Inferior parietal cortex (tissue), 1 donor: Measurements from ENCODE around the gene HNRNPH3.
"Not testable (repeated sequence)": the region's sequence is repeated elsewhere in the genome, so short reads cannot be mapped to it uniquely, and the experiment has no call there.

Source experiments
- DNase-seq: peaks from one replicate; pipeline ENCODE4 v3.0.0-alpha.2; 2016; ENCODE audit errors: extremely low spot score

The HNRNPH3 gene, protein sequence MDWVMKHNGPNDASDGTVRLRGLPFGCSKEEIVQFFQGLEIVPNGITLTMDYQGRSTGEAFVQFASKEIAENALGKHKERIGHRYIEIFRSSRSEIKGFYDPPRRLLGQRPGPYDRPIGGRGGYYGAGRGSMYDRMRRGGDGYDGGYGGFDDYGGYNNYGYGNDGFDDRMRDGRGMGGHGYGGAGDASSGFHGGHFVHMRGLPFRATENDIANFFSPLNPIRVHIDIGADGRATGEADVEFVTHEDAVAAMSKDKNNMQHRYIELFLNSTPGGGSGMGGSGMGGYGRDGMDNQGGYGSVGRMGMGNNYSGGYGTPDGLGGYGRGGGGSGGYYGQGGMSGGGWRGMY

DNA sequence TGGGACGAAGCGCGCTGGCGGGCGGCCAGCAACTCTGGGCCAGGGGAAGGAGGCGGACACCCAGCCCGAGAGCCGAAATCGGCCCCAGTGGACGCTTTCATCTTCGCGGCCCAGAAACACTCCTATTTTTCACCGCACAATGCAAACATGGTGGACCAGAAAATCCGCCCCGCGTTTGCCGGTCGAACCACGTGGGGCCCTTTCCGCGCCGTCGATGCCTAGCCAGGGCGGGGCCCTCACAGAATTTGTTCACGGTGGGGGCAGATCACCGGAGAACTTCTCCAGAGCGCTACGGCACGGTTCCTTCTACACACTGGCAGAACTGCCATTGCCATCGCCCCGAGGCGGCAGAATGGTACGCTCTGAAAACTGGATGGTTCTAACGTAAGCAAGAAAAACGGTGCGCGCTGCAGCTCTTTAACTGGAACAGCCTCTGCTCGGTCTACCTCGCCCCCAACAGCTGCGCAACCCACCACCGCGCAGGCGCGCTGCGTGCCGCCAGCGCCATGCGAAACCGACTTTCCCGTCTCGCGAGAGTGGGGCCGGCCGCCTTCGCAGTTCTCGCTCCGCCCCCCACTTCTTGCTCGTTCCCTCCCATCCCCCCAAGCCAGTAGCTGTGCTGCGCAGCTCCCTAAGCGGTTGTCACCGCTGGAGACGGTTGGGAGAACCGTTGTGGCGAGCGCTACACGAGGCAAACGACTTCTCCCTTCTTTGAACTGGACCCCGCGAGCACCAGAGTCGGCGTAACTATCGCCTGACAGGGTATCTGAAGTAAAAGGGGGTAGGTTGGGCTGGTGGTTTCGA, at the start of gene HNRNPH3:
Gene HNRNPH3, plus strand, starts transcription at position 610 of the 804 bp plus-strand sequence. CDS start 5,158 bp downstream, outside the sequence.
- DNase-seq, result peak; percentile 99

- DNase-seq, result no peak
These were observed 47.5 kb upstream of the HNRNPH3 start for GRCh38 chr10:68284062-68285001.

- DNase-seq, result no peak
These were observed 43.1 kb upstream of the HNRNPH3 start for GRCh38 chr10:68288717-68289116.

DNA sequence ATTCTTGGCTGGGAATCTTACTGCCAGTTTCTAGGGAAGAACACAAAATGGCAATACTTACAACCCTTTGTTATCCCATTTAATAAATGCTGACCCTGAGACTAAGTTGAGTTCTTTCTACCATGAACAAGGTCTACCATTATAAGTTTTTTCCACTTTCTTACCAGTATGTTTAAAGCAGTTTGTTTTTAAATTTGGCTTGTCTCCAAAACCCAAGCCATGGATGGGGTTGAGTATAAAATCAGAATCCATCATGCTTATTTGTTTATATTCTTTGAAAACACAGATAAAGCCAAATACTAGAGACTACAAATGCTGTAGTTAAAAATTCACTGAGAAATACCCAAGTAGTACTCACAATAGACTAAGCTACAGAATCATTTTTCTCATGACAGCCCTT, 41.1 kb upstream of the HNRNPH3 start:
- DNase-seq, result no peak

DNA sequence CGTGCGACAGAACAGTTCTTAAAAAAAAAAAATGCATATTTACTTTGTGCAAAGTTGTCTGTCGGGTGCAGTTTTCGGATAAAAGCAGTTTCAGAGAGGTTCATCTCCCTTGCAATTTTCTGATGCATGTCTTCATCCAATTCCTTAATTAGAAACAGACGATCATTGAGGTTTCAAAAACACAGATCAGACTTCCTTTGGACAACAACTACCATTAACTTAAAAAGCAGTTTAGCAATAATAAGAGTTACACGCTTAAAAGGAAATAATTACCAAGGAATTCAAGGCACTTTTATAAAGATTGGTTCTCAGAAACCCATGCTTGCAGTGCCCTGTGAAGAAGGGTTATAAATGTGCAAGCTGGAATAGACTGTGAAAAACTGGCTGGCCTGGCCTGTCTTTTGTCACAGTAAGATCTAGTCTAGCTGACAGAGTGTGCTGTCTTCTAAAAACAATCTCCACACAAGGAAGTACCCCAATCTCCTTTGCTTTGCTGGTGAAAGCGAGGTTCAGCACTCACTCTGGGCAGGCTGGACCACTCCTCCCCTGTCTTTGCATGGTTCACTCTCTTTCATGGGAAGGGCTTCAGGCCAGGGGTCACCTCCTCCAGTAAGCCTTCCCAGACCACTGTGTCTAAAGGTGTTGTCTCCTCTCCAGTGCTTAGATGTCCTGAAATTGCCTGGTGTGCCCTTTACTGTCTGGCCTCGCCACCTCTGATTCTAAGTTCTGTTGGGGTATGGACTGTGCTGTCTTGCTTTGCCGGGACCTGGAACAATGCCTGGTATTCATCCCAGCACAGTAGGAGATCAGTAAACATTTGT, 34.8 kb upstream of the HNRNPH3 start:
- no peak for DNase-seq

GRCh38 chr10:68301301-68301700, 30.6 kb upstream of the HNRNPH3 start:
- no peak for DNase-seq

GRCh38 chr10:68301790-68302502, 29.9 kb upstream of the HNRNPH3 start:
- DNase-seq, result peak; percentile 77

DNA sequence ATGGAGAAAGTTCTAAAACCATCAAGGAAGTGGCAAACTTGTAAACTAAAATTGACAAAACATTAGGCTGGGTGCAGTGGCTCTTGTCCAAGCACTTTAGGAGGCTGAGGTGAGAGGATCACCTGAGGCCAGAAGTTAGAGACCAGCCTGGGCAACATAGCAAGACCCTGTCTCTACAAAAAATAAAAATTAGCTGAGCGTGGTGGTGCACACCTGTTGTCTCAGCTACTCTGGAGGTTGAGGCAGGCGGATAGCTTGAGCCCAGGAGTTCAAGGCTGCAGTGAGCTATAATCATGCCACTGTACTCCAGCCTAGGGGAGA, 29.4 kb upstream of the HNRNPH3 start:
- DNase-seq, result no peak

DNA sequence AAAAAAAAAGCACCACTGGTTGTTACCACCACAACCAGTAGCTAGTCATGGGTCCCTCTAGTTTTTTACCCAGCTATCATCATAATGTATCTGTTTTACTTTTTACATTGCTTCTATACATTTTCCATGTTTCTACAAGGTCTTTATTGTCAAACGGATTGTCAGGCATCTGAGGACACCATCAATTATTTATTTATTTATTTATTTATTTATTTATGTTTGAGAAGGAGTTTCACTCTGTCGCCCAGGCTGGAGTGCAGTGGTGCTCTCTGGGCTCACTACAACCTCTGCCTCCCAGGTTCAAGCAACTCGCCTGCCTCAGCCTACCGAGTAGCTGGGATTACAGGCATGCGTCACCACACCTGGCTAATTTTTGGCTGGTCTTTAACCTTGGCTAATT, 29.0 kb upstream of the HNRNPH3 start:
- DNase-seq, result no peak

- no peak for DNase-seq
These were observed 27.9 kb upstream of the HNRNPH3 start for GRCh38 chr10:68303849-68304412.

DNA sequence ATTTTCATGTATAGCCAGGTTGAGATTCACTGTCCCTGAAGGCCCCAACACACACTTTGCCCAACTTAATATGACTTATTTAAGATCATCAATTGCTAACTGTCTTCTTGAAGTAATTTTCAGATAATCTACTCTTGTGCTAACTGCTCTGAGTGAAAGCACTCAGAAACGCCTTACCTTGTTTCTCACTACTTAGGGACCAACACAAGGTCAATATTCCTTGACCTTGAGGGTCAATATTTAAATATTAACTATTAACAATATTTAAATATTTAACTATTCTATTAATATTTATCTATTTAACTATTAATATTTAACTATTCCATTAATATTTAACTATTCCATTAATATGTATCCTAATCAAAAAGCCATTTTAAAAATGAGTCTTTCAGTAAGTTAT, 26.0 kb upstream of the HNRNPH3 start:
- no peak for DNase-seq

- no peak for DNase-seq
These were observed 21.3 kb upstream of the HNRNPH3 start for GRCh38 chr10:68310531-68310930.

GRCh38 chr10:68314930-68315329, 16.9 kb upstream of the HNRNPH3 start:
- not testable (repeated sequence) for DNase-seq

- DNase-seq, result no peak
These were observed 16.3 kb upstream of the HNRNPH3 start for GRCh38 chr10:68315582-68315981.

DNA sequence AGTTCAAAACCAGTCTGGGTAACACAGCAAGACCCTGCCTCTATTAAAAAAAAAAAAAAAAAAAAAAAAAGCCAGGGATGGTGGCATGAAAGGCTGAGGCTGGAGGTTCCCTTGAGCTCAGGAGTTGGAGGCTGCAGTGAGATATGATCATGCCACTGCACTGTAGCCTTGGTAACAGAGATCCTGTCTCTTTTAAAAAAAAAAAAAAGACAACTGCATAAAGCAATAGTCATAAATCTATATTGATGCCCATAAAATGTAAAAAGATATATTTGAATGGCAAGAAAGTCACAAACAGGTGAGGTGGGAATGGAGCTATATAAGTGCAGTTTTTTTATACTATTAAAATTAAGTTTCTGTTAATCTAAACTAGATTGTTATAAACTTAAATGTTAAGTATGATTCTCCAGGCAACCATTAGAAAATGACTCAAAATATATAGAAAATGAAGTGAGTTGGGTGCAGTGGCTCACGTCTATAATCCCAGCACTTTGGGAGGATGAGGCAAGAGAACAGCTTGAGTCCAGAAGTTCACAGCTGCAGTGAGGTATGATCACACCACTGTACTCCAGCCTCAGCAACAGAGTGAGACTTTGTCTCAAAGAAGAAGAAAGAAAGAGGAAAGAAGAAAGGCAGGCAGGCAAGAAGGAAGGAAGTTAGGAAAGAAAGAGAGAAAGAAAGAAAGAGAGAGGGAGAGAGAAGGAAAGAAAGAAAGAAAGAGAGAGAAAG, 13.4 kb upstream of the HNRNPH3 start:
- no peak for DNase-seq

- DNase-seq, result not testable (repeated sequence)
These were observed 7.5 kb upstream of the HNRNPH3 start for GRCh38 chr10:68324396-68324795.

DNA sequence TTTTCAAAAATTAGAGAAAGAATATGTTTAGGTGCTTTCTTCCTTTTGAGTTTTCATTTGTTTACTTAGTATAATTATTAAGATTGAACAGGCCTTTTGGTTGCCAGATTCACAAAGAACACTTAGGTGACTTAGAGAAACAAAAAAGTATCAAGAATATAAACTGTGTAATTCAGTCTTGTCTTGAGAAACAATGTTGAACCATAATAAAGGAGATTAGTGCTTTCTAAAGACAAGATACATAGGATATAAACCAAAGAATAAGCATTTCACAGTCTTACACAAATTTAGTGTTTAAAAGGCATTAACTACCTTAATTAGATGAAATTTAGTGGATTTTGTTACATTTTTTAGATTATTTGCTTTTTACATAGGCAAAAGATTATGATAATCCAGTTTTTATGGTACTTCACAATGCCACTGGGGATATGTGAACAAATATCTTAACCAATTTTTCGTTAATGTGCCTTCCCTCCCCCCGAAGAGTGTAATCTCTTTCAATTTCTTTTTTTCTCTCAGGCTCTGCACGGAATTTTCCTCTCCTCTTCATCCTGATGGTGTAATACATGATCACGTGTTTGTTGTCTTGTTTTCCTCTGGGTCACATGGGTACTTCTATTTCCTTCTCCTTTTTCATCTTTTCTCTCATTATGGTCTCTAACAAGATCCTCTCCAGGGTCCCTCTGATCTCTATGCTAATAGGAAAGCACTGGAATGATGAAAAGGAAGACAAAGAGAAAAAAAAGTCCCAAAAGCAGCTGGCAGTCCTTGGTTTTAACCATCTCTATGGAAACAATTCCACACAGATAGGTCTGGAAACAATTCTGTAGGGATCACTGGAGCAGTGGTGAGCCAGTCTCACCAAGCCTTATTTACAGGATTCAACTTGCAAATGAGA, 3.7 kb upstream of the HNRNPH3 start:
- peak; percentile 94 for DNase-seq

- no peak for DNase-seq
These were observed 2.4 kb upstream of the HNRNPH3 start for GRCh38 chr10:68329506-68329861.
